ENCODE measurements around the gene SPATA24. TPM values are rescaled to one million over a fixed set of nuclear protein-coding genes. Genes with fewer than 3 reads are reported as not detected.

SPATA24 gene
- total and polyA plus RNA-seq, 4 donors = 1.8 to 2.7 (median 2.5) TPM

- TF ChIP-seq HNF4A (conservative IDR thresholded peaks at IDR 0.05) (no peak), FOXA1 (IDR thresholded peaks at IDR 0.05) (no peak), FOXA2 (IDR thresholded peaks at IDR 0.05) (no peak), HNF4G (IDR thresholded peaks at IDR 0.05) (no peak), JUND (IDR thresholded peaks at IDR 0.05) (no peak), NR2F2 (IDR thresholded peaks at IDR 0.05) (no peak), YY1 (IDR thresholded peaks at IDR 0.05) (no peak), SP1 (IDR thresholded peaks at IDR 0.05) (no peak), EGR1 (IDR thresholded peaks at IDR 0.05; ENCODE audit: low read depth in 2 of 2) (no peak), TAF1 (conservative IDR thresholded peaks at IDR 0.05) (no peak), RXRA (IDR thresholded peaks at IDR 0.05) (no peak), GABPA (IDR thresholded peaks at IDR 0.05 in 1 of 2, conservative IDR thresholded peaks at IDR 0.05 in 1 of 2) (no peak)
- TF ChIP-seq, protein P1, sequence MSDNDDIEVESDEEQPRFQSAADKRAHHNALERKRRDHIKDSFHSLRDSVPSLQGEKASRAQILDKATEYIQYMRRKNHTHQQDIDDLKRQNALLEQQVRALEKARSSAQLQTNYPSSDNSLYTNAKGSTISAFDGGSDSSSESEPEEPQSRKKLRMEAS (IDR thresholded peaks at IDR 0.05) = no peak
- TF ChIP-seq, protein P2, sequence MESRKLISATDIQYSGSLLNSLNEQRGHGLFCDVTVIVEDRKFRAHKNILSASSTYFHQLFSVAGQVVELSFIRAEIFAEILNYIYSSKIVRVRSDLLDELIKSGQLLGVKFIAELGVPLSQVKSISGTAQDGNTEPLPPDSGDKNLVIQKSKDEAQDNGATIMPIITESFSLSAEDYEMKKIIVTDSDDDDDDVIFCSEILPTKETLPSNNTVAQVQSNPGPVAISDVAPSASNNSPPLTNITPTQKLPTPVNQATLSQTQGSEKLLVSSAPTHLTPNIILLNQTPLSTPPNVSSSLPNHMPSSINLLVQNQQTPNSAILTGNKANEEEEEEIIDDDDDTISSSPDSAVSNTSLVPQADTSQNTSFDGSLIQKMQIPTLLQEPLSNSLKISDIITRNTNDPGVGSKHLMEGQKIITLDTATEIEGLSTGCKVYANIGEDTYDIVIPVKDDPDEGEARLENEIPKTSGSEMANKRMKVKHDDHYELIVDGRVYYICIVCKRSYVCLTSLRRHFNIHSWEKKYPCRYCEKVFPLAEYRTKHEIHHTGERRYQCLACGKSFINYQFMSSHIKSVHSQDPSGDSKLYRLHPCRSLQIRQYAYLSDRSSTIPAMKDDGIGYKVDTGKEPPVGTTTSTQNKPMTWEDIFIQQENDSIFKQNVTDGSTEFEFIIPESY (IDR thresholded peaks at IDR 0.05) = no peak
- TF ChIP-seq, protein P3, sequence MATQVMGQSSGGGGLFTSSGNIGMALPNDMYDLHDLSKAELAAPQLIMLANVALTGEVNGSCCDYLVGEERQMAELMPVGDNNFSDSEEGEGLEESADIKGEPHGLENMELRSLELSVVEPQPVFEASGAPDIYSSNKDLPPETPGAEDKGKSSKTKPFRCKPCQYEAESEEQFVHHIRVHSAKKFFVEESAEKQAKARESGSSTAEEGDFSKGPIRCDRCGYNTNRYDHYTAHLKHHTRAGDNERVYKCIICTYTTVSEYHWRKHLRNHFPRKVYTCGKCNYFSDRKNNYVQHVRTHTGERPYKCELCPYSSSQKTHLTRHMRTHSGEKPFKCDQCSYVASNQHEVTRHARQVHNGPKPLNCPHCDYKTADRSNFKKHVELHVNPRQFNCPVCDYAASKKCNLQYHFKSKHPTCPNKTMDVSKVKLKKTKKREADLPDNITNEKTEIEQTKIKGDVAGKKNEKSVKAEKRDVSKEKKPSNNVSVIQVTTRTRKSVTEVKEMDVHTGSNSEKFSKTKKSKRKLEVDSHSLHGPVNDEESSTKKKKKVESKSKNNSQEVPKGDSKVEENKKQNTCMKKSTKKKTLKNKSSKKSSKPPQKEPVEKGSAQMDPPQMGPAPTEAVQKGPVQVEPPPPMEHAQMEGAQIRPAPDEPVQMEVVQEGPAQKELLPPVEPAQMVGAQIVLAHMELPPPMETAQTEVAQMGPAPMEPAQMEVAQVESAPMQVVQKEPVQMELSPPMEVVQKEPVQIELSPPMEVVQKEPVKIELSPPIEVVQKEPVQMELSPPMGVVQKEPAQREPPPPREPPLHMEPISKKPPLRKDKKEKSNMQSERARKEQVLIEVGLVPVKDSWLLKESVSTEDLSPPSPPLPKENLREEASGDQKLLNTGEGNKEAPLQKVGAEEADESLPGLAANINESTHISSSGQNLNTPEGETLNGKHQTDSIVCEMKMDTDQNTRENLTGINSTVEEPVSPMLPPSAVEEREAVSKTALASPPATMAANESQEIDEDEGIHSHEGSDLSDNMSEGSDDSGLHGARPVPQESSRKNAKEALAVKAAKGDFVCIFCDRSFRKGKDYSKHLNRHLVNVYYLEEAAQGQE (IDR thresholded peaks at IDR 0.05) = no peak
- H3K4me1 ChIP-seq (ENCODE audit: control insufficient read depth in 4 of 4, insufficient read depth in 4 of 4, low read length in 3 of 4) = no peaks in the 10 kb centered on the region
- WGBS = 60% methylated on average over 2 of the region's 2 CpGs
- no peak overlapping the region for H3K9ac ChIP-seq (ENCODE audit: low read depth in 1 of 2, low read length in 2 of 2)
- H3K36me3 ChIP-seq (ENCODE audit: control insufficient read depth in 4 of 4, insufficient read depth in 3 of 4, low read depth in 1 of 4, low read length in 3 of 4) = peaks cover 16 to 44% (median 30%) of the 10 kb centered on the region in 4 donors
- DNase-seq (ENCODE audit: low spot score) = no peak
- H3K27ac ChIP-seq (ENCODE audit: low read depth in 1 of 2, low read length in 2 of 2) = no peak overlapping the region
- no peaks in the 10 kb centered on the region for H3K27me3 ChIP-seq (ENCODE audit: control insufficient read depth in 4 of 4, insufficient read depth in 4 of 4, low read length in 3 of 4)
- H3K9me3 ChIP-seq (ENCODE audit: control insufficient read depth in 4 of 4, low read length in 3 of 4) = no peaks in the 10 kb centered on the region
- H3K4me3 ChIP-seq (ENCODE audit: low read depth in 1 of 3, low read length in 3 of 3) = no peak overlapping the region
Observed at GRCh38 chr5:139364466-139364865, 39.4 kb downstream of the SPATA24 start.

GRCh38 chr5:139363937-139364336, 40.0 kb downstream of the SPATA24 start:
- peaks cover 16 to 40% (median 29%) of the 10 kb centered on the region in 4 donors for H3K36me3 ChIP-seq (ENCODE audit: control insufficient read depth in 4 of 4, insufficient read depth in 3 of 4, low read depth in 1 of 4, low read length in 3 of 4)
- no peaks in the 10 kb centered on the region for H3K4me1 ChIP-seq (ENCODE audit: control insufficient read depth in 4 of 4, insufficient read depth in 4 of 4, low read length in 3 of 4)
- DNase-seq (ENCODE audit: low spot score) = no peak
- no peak overlapping the region for H3K4me3 ChIP-seq (ENCODE audit: low read depth in 1 of 3, low read length in 3 of 3)
- 80% methylated on average over 2 of the region's 2 CpGs for WGBS
- no peak overlapping the region for H3K9ac ChIP-seq (ENCODE audit: low read depth in 1 of 2, low read length in 2 of 2)
- H3K27me3 ChIP-seq (ENCODE audit: control insufficient read depth in 4 of 4, insufficient read depth in 4 of 4, low read length in 3 of 4) = no peaks in the 10 kb centered on the region
- H3K9me3 ChIP-seq (ENCODE audit: control insufficient read depth in 4 of 4, low read length in 3 of 4) = no peaks in the 10 kb centered on the region
- H3K27ac ChIP-seq (ENCODE audit: low read depth in 1 of 2, low read length in 2 of 2) = no peak overlapping the region
- TF ChIP-seq SP1 (IDR thresholded peaks at IDR 0.05) (no peak), EGR1 (IDR thresholded peaks at IDR 0.05; ENCODE audit: low read depth in 2 of 2) (no peak), RXRA (IDR thresholded peaks at IDR 0.05) (no peak), JUND (IDR thresholded peaks at IDR 0.05) (no peak), FOXA2 (IDR thresholded peaks at IDR 0.05) (no peak), FOXA1 (IDR thresholded peaks at IDR 0.05) (no peak)
- TF ChIP-seq, protein P2 (IDR thresholded peaks at IDR 0.05) = no peak
- TF ChIP-seq, protein P3 (IDR thresholded peaks at IDR 0.05) = no peak
